GM19351 (cell line): Measurements from ENCODE around the gene FNDC3B.

Experiments
- ATAC-seq: cut with Tn5 transposase; IDR thresholded peaks from one replicate; pipeline ENCODE4 v1.9.1; 2021; ENCODE audit warnings: mild to moderate bottlenecking, moderate library complexity; ENCODE audit not compliant: unreplicated experiment

The FNDC3B gene

DNA sequence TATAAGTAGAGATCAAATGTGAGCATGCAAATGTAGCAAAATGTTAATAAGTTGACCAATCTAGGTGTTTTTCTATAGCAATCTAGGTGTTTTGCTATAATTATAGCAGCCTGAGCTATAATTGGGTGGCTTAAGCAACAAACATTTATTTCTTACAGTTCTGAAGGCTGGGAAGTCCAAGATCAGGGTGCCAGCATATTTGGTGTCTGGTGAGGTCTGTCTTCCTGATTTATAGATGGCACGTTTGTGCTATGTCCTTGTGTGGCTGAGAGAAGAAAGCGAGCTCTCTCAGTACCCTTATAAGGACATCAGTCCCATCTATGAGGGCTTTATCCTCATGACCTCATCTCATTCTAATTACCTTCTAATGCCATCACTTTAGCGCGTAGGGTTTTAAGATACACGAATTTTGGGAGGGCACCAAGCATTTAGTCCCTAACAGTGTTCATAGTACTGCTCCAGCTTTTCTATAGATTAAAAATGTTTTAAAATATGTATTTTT, 237.8 kb downstream of the FNDC3B start:
- no peak for ATAC-seq

DNA sequence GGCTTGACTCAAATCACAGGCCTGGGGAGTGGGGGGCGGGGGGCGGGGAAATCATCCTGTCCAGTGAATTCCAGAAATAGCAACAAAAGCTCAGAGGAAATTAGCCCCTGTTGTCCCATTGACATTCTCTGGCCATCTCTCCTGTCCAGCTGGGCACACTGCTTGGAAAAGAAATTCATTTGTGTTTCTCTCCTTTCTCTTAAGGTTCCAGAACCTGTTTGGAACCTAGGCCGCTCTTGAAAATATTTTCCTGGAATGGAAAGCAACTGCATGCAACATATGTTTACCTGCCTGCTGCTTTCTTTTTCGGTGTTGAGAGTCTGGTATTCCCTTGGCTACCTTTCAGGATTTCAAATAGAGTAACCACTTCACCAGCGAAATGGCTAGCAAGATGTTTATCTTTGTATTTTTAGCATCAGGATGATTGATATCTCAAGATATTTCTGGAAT, 239.8 kb downstream of the FNDC3B start:
- ATAC-seq, result no peak

DNA sequence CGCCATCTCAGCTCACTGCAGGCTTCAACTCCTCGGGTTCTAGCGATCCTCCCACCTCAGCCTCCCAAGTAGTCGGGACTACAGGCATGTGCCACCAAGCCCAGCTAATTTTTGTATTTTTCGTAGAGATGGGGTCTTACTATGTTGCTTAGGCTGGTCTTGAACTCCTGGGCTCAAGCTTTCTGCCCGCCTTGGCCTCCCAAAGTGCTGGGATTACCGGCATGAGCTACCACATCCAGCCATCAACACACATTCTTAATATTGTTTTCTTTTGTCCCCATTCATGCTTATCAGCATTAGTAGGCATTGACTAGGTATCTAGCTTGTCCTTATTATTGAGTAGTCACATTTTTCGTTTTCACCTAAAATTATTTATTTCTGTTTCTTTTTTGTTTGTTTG, 240.6 kb downstream of the FNDC3B start:
- no peak for ATAC-seq

DNA sequence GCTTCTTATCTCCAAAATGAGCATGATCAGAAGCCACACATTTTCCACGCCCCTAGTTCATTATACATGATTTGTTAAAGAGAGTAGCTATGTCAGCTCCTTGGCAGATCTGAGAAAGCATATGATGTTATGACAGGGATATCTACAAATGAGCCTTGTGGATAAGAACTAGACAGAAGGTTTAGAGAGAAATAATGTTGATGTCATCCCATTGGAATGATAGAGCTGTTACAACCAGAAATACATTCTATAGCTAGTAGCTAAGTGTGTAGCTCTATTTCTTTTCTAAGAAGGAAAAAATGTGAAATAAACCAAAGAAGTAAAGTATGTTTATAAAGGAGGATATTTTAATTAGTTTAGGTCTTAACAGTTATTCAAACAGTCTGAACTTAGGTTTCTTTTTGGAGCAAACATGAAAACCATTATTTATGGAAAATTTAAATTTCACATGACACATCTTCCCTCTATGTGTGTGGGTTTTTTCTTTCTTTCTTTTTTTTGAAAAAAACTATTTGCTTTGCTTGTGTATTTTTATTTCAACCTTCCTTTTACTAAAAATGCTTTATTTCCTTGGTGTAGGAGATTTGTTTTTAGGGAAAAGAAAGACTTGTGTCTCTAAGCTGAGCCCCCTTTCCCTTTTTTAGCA, 241.2 kb downstream of the FNDC3B start:
- no peak for ATAC-seq

DNA sequence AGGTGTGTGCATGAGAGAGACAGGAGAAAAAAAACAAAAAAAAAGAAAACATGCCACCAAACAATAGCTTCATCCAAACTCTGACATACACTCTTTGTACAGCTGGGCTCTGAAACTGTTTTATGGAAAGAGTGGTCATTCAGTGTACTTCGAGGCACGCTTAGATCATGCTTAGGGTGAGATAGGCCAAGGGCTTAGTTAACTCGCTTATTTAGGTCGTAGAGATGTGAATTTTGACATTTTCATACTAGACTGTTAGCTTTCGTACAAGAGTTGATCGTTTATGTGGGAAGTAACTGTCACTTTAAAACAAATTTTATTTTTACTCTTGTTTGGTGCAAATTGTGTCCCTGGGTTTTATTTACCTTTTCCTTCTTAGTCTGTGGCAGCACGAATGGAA, 242.5 kb downstream of the FNDC3B start:
- no peak for ATAC-seq

DNA sequence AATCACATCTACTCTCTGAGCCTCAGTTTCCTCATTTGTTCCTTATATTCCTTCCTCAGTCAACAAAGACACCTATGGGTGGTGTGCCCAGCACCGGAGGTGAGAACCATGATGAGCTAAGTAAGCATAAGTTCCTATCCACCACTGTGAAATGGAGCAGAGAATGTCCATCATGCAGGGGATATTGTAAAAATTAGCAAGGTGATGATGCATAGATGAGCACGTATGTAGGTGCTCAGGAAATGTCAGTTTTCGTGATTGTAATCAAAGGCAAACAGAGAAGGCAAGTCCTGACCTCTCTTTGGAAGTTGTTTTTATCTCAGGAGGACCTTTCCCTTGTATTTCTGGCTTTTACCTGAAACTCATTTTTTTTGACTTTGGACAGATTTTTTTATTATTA, 243.5 kb downstream of the FNDC3B start:
- no peak for ATAC-seq

DNA sequence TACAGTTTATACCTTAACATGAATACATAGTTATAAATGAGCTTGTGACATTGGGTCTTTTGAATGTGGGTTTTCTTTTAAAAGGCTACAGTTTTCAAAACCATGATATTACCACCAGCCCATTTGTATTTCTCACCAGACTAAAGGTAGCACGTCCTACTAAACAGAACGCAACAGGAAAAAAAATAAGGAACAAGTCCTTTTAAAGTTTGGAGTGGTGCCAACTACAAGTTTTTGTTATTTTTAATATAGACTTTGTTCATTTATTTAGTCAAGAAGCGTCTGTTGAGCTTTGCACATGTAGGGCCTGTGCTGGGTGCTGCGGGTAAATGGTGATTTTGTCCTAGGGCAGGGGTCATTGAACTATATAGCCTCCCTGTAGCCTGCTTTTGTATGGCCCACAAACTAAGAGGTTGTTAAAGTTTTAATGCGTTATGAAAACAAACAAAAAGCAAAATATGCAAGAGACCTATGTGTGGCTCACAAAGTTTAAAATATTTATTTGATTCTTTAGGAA, 244.5 kb downstream of the FNDC3B start:
- ATAC-seq, result no peak

DNA sequence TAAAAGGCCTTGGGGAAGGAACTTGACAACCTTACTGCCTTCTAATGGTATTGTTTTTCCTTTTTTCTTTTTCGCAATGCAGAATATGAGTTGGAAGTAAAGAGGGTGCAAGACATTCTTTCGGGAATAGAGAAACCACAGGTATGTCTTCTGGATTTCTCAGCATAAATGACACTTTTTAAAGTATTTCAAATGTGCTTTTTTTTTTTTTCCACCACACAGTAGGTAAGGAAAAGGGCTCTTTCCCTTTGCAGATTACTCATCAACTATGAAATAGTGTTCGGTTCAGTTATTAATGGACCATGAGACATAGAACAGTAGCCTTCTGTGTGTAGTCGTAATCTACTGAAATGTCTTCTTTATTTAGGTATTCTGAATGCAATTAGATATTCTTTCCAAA, 246.5 kb downstream of the FNDC3B start:
- no peak for ATAC-seq

DNA sequence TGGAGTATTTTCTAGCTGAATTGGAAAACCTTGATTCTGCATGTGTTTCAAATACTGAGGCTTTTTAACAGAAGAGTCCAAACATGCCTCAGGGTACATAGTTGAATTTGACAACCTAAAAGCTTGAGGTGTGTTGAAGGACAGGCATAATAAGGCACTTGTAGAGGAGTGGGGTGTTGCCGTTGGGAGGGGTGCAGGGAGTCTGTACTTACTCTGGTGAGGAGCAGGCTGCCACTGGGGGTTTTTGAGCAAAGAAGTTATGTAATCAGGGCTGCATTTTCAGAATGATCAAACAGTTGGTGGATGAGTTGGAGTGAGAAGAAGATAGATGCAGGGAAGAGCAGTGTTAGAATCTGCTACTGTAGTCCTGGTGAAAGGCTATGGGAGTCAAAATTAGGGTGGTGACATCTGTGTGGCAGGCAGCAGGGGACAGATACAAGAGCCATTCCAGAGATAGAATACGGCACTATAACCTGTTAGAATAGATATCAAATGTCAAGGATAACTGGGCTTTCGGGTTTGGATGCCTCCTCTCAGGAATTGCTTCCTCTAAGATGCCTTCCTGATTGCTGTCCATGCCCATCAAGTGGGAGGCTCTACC, 247.3 kb downstream of the FNDC3B start:
- no peak for ATAC-seq

DNA sequence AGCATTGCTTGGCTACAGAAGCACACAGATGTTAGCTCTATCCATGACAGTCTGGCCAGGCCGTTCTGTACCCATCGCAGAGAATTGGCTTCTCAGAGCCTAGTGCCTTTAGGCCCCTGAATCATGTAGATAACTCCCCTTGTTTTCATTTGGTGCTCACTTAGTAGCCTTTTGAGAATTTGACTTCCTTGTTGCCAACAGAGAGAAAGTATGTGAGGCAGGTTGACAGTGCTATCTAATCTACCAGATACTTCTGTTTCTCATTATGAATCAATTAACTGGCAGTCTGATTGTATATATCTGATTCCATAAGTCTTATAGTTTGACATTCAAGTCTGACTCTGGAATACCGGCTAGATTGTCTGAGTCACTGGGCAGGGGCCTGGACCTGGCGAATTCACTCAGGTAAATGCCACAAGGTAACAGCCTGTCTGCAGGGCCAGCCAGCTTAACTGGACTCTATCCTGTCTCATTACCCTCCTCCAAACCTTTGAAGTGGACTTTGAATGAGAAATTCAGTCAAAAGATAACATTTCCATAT, 248.6 kb downstream of the FNDC3B start:
- no peak for ATAC-seq

DNA sequence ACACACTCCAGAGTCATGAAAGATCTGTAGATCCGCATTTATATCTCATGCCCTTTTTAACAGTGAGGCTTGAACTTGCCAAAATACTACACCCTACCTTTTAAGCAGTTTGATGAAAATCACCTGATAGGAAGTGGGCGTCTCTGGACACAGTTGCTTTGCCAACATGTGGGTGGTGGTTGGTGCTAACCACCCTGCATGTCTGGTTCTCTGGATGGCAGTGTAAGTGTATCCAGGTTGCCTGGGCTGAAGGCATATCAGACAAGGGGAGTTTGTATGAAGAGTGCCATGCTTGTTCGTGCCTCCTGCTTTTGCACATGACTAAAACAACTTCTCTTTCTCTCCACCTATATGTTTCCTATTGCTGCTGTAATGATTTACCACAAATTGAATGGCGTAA, 249.3 kb downstream of the FNDC3B start:
- ATAC-seq, result no peak

DNA sequence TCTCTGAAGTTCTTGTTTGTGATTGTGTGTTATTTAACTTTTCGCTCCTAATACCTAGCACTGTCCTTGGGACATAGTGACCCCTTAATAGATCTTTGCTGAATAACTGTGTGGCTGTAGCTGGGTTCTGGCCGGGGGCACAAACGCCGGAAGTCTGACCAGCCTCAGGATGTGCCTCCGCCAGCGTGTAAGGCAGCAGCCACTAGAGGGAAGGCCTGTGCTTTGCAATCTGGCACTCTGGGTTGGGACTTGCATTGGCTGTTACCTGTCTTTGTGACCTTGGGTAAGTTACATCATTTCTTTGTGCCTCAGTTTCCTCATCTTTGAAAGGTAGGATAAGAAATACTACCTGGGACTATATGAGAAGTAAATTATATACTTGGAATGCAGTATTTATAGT, 250.2 kb downstream of the FNDC3B start:
- no peak for ATAC-seq

DNA sequence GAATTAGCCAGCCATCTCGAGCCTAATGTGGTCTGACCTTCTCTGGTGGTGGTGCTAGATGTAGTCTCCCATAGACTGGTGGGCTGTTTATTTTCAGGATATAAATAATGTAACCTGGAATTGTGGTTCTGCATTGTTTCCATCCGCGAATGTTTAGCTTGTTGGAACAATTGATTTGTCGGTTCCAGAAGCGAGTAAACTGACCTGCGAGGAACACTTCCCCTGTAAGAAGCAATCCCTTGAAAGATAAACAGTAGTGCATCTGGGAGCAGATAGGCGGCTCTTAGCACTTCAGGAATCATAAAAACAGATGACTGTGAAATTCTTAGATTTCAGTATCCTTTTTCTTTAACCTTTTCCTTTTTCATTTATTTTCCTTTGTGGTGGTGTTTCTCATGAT, 251.1 kb downstream of the FNDC3B start:
- ATAC-seq, result no peak

DNA sequence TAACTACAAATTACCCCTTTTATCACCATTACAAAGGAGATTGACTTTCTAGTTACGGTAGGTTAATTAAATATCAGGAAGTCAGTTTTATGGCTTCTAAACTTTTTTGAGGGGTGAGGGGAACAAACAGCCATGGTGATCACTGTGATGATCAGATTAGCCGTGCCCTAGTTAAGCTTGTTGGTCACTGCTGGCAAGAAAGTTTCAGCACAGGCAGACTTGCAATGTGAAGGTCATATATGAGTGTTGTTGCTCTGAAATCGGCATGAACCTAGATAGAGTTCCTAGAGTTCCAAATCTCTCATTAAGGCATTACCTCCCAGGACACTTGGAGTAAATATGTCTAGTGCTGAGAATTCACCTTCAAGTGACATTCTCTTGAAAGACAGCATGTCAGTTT, 252.3 kb downstream of the FNDC3B start:
- no peak for ATAC-seq

DNA sequence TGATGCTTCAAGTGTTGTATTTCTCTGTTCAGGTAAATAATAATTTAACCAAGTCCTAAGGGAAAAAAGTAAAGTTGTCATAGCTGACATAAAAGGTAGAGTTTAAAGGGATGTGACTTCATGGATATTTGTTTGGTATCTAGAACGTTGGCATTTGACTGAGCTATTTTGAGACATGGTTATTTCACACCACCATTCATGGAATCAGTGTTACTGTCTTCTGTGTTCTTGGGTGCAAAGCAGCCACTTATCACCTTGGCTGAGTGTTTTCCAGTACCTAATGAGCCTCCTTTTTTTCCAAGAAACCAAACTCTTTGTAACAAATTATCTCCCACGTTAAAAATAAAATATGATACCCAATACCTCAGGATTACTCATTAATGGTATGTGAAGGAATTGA, 253.0 kb downstream of the FNDC3B start:
- ATAC-seq, result no peak

DNA sequence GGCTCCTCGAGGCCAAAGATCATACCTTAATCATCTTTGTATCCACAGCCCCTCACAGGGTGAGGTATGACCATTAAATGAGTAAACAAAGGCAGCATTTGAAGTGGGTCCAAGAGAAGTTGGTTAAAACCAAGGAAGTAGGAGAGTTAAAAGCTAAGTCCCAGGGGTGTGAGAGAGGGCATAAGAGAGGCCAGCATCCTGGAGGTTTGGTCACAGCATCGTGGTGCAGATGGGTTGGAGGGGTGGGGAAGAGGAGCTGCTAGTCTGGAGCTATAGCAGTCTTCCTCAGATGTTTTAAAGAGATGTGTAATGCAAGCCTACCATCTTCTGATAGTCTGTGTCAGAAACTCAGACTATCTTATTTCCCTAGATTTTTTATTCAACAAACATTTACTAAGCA, 253.7 kb downstream of the FNDC3B start:
- no peak for ATAC-seq

DNA sequence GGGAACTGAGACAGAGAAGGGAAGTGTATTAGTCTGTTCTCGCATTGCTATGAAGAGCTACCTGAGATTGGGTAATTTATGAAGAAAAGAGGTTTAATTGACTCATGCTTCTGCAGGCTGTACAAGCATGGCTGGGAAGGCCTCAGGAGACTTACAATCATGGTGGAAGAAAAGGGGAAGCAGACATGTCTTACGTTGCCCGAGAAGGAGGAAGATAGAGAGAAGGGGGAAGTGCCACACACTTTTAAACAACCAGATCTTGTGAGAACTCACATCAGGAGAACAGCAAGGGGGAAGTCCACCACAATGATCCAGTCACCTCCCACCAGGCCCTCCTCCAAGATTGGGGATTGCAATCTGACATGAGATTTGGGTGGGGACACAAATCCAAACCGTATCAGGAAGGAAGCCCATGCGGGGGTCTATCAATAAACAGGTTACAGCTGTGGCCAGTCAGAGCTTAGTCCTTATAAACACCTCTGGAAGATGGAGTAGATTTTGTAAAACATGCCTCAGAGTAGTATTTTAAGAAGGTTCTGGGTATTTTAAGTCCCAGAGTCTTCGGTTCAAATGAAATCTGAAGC, 254.9 kb downstream of the FNDC3B start:
- ATAC-seq, result no peak

DNA sequence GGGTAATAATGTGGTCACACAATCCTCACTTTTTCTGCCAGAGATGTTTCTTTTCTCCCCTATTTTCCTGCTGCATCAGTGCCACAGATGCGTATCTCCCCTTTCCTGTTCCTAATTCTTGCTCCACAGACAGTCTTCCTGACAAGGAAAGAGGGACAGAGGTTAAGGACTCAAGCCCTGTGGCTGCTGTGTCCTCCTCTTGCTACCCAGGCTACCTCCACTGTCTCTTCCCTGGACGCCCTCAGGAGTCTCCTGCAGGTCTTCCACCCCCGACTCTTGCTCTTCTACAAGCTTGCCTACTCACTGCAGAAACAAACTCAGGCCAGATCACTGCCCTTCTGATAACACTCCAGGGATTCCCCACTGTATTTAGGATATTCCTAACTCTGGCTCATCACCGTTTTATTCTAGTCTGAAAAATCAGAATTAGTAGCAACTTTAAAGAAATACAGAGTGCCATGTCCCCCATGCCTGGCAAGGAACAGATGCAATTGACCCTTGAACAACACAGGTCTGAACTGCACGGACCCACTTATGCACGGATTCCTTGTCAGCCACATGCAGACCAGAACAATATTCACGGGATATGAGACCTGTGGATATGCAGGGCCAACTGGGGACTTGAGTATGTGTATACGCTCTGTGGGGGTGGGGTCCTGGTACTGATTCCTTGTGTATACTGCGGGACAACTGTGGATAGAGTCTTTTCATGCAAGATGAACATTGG, 257.0 kb downstream of the FNDC3B start:
- no peak for ATAC-seq

DNA sequence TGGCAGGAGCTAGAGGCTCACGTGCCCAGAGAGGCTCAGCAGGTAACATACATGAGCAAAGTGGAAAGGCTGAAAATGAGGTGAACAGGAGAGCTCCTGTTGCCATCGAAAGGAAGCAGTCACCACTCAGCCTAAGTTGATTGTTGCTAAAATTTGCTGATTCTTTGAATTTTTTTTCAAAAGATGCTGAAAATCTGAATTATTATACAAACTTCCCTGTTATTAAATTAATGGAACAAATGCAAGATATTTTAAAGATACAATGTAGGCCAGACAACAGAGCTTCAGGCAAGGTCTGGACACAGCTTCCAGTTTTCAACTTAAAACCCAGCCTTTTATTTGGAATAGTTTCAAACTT, 257.6 kb downstream of the FNDC3B start:
- no peak for ATAC-seq

DNA sequence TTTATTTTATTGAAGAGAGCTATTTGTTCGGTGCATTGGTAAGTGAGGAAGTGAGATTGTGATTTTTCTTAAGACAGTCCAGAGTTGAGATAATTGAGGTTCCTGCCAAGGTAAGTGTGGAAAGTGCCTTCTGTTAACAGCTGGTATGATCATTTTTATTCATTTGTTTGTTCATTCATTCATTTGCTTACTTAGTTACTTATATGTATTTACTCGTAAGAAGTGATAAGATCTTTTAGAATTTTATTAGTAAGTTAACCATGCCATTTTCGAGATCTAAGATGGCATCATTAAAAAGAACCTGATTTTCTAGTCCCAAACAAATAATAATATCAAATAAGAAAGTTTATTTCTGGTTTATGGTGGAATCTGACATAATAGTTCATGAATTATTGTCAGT, 258.9 kb downstream of the FNDC3B start:
- ATAC-seq, result no peak

DNA sequence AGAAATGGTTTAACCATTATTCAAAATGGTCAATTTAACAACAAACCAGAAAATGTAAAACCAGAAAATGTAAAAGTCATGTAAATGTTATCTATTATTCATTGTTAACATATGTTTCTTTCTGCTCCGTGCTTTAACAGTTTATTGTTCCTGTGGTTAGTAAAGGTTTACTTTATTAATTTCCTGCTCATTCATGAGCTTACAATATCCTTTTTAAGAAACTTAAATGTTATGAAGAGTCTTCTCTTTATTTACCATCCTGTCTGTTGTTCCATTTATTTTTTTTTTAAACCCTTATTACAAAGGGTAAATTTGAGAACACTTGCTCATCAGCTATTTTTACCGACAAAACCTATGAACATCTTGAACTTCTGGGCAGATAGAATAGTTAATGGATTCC, 260.8 kb downstream of the FNDC3B start:
- no peak for ATAC-seq
